GM23248 (cell line): ENCODE measurements around the gene ASB17. TPM values are rescaled to one million over a fixed set of nuclear protein-coding genes. Genes with fewer than 3 reads are reported as not detected.

Source experiments
- DNase-seq: peaks from one replicate; pipeline ENCODE4 v3.0.0-alpha.2; 2015
- H2AFZ ChIP-seq: fragments of 200-600 bp; sonication (generic); 2 replicates; pipeline ENCODE4 v1.6.1; 2016; ENCODE audit warnings: antibody characterized with exemption
- H3F3A ChIP-seq: fragments of 200-600 bp; sonication (generic); 2 replicates; pipeline ENCODE4 v1.6.1; 2016; ENCODE audit warnings: mild to moderate bottlenecking, antibody characterized with exemption, mixed run types; ENCODE audit not compliant: insufficient read depth
- H3K27ac ChIP-seq: fragments of 200-600 bp; sonication (generic); 2 replicates; pipeline ENCODE4 v1.5.1; 2016; ENCODE audit warnings: mild to moderate bottlenecking
- H3K27me3 ChIP-seq: fragments of 200-600 bp; sonication (generic); replicated peaks from 2 replicates; pipeline ENCODE4 v1.6.1; 2016; ENCODE audit warnings: mild to moderate bottlenecking; ENCODE audit not compliant: insufficient read depth
- H3K36me3 ChIP-seq: fragments of 200-600 bp; sonication (generic); 2 replicates; pipeline ENCODE4 v1.6.1; 2016; ENCODE audit warnings: low read depth, mild to moderate bottlenecking
- H3K4me1 ChIP-seq: fragments of 200-600 bp; sonication (generic); 2 replicates; pipeline ENCODE4 v1.6.1; 2016; ENCODE audit warnings: mild to moderate bottlenecking; ENCODE audit not compliant: insufficient read depth
- H3K4me2 ChIP-seq: fragments of 200-600 bp; sonication (generic); one replicate; pipeline ENCODE4 v1.6.1; 2016; ENCODE audit warnings: mild to moderate bottlenecking; ENCODE audit not compliant: unreplicated experiment
- H3K4me3 ChIP-seq: fragments of 200-600 bp; sonication (generic); 2 replicates; pipeline ENCODE4 v1.5.1; 2016; ENCODE audit warnings: mild to moderate bottlenecking
- H3K79me2 ChIP-seq: fragments of 200-600 bp; sonication (generic); 2 replicates; pipeline ENCODE4 v1.6.1; 2016; ENCODE audit warnings: mild to moderate bottlenecking; ENCODE audit not compliant: insufficient read depth
- H3K9ac ChIP-seq: fragments of 200-600 bp; sonication (generic); 2 replicates; pipeline ENCODE4 v1.6.1; 2016; ENCODE audit warnings: mild to moderate bottlenecking
- H3K9me2 ChIP-seq: fragments of 200-600 bp; sonication (generic); 2 replicates; pipeline ENCODE4 v1.6.1; 2016; ENCODE audit warnings: mixed run types, mild to moderate bottlenecking, moderate library complexity; ENCODE audit not compliant: insufficient read depth
- H3K9me3 ChIP-seq: fragments of 200-600 bp; sonication (generic); one replicate; pipeline ENCODE4 v1.6.1; 2017; ENCODE audit warnings: low read depth
- H4K20me1 ChIP-seq: fragments of 200-600 bp; sonication (generic); 2 replicates; pipeline ENCODE4 v1.6.0; 2016; ENCODE audit not compliant: insufficient read depth
- EZH2 ChIP-seq: fragments of 200-600 bp; sonication (generic); IDR thresholded peaks from 2 replicates; pipeline ENCODE4 v1.6.1; 2018; ENCODE audit warnings: antibody characterized with exemption, mild to moderate bottlenecking; ENCODE audit not compliant: insufficient read depth, poor library complexity, severe bottlenecking
- EZH2phosphoT487 ChIP-seq: fragments of 200-600 bp; sonication (generic); IDR thresholded peaks from 2 replicates; pipeline ENCODE4 v1.6.1; 2018; ENCODE audit warnings: antibody characterized with exemption, moderate library complexity, mild to moderate bottlenecking, low read depth; ENCODE audit not compliant: insufficient read depth
- WGBS, 2 experiments: methylation state at CpG; one replicate each; pipeline ENCODE4 v1.1.6; 2015 to 2017; ENCODE audit warnings: low lambda C conversion rate in 2 of 2, low coverage in 1 of 2; ENCODE audit errors: missing lambda C conversion rate in 2 of 2; 5-methylcytosine and 5-hydroxymethylcytosine counted together
- in situ Hi-C: fragments of 300-500 bp; cut with MboI; formaldehyde crosslinking; loops from 2 replicates; pipeline ENCODE4 v1.15.0; 2020
- polyA plus RNA-seq: library from polyadenylated mRNA; unstranded; fragments of >200 nt; fragmentation: Nextera tagmentation; extraction: Ambion mirVana; gene quantifications from 2 replicates; pipeline ENCODE4 v1.2.1, GENCODE V29; 2016
- total RNA-seq: library from RNA; depleted of rRNA; stranded (reverse); fragments of >200 nt; shearing (Covaris generic); gene quantifications from 2 replicates; pipeline ENCODE4 v1.2.3, GENCODE V29; 2014; rRNA removed

Gene ASB17
- total and polyA plus RNA-seq, 2 experiments from 2014 or later = not detected

GRCh38 chr1:75870951-75871350, 61.3 kb downstream of the ASB17 start:
- H3K9ac ChIP-seq = no peak overlapping the region
- H3K9me3 ChIP-seq = no peaks in the 10 kb centered on the region
- DNase-seq = no peak
- no peaks in the 10 kb centered on the region for H4K20me1 ChIP-seq
- H3K4me2 ChIP-seq = no peak overlapping the region
- no peaks in the 10 kb centered on the region for H3K27me3 ChIP-seq
- H2AFZ ChIP-seq = no peak overlapping the region
- H3K4me1 ChIP-seq = no peaks in the 10 kb centered on the region
- H3K4me3 ChIP-seq = no peak overlapping the region
- H3K9me2 ChIP-seq = 0 out of 2 replicates have a peak, but pooled peaks cover 3% of the 10 kb centered on the region
- no peaks in the 10 kb centered on the region for H3F3A ChIP-seq
- no peak overlapping the region for H3K27ac ChIP-seq
- H3K36me3 ChIP-seq = no peaks in the 10 kb centered on the region
- TF ChIP-seq EZH2 = no peak
- no peak for TF ChIP-seq EZH2phosphoT487
- 14 to 15% methylated on average over 1 of the region's 1 CpG for WGBS, 2 experiments
- no peaks in the 10 kb centered on the region for H3K79me2 ChIP-seq
- in situ Hi-C loops = no loop called here

Other genes with a start within 250 kb of the ASB17 start
- 29.5 and 32.6 TPM in 2 replicates for gene ACADM, start 207.7 kb downstream of the ASB17 start, total RNA-seq
- gene ACADM, start 207.7 kb downstream of the ASB17 start, polyA plus RNA-seq = 32.7 and 37.5 TPM in 2 replicates
- gene RABGGTB, start 146.1 kb downstream of the ASB17 start, total RNA-seq = 75.0 and 75.9 TPM in 2 replicates
- gene RABGGTB, start 146.1 kb downstream of the ASB17 start, polyA plus RNA-seq = 22.8 and 26.9 TPM in 2 replicates
- not detected in 2 replicates for gene MSH4, start 135.5 kb downstream of the ASB17 start, total RNA-seq
- 0.14 TPM in 1 of 2 replicates, not detected in the other for gene MSH4, start 135.5 kb downstream of the ASB17 start, polyA plus RNA-seq
- not detected in 2 replicates for gene ST6GALNAC3, start 142.3 kb upstream of the ASB17 start, total RNA-seq
- not detected in 2 replicates for gene ST6GALNAC3, start 142.3 kb upstream of the ASB17 start, polyA plus RNA-seq